Loucy (cell line): ENCODE measurements around the gene NHS.

Experiments
- EZH2phosphoT487 ChIP-seq: fragments of 200-600 bp; IDR thresholded peaks from 2 replicates; pipeline ENCODE4 v1.6.1; 2018; ENCODE audit warnings: antibody characterized with exemption, mild to moderate bottlenecking, moderate library complexity, borderline replicate concordance
- TF ChIP-seq, protein P1 (sequence below): fragments of 200-600 bp; sonication (generic); conservative IDR thresholded peaks from 2 replicates; pipeline ENCODE4 v1.5.1; 2014; ENCODE audit warnings: mild to moderate bottlenecking, antibody characterized with exemption, low read length

DNA sequence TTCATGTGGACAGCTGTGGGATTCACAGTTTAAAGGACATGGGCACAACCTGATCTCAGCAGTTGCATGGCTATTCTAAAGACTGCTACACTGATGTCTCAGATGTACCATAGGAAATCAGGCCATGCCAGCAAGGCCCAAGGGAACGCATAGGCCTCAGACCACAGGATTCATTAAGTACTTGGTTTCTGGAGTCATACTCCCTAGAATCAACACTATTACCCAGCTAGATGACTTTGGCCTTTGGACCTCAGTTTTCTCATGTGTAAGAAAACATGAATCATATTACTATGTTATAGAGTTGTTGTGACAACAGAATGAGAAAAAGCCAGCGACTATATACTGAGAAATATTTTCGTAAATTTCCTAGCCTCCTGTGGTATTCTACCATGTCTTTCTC lies 67.9 kb downstream of the NHS start:
- TF ChIP-seq, protein P1, sequence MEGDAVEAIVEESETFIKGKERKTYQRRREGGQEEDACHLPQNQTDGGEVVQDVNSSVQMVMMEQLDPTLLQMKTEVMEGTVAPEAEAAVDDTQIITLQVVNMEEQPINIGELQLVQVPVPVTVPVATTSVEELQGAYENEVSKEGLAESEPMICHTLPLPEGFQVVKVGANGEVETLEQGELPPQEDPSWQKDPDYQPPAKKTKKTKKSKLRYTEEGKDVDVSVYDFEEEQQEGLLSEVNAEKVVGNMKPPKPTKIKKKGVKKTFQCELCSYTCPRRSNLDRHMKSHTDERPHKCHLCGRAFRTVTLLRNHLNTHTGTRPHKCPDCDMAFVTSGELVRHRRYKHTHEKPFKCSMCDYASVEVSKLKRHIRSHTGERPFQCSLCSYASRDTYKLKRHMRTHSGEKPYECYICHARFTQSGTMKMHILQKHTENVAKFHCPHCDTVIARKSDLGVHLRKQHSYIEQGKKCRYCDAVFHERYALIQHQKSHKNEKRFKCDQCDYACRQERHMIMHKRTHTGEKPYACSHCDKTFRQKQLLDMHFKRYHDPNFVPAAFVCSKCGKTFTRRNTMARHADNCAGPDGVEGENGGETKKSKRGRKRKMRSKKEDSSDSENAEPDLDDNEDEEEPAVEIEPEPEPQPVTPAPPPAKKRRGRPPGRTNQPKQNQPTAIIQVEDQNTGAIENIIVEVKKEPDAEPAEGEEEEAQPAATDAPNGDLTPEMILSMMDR = no peak
- TF ChIP-seq EZH2phosphoT487 = no peak
